ENCODE measurements around the gene CELF5.
A peak's percentile ranks its signal among the peaks of the same experiment; 100 is the strongest.
"Not testable (repeated sequence)": the region's sequence is repeated elsewhere in the genome, so short reads cannot be mapped to it uniquely, and the experiment has no call there.

Gene CELF5

DNA sequence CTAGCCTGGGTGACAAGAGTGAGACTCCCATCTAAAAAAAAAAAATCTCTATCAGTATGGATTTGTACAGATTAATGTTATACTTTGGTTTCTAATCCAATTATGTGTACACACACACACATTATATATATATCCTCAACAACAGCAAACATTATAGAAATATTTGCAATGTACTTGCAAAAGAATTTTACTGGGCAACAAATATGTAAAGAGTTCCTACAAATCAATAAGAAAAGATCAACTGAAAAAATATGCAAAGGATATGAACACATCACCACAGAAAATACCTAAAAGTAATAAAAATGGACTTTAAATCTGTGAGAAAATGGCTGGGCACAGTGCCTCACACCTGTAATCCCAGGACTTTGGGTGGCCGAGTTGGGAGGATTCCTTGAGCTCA, 101.0 kb downstream of the CELF5 start:
- DNase-seq: no peak

DNA sequence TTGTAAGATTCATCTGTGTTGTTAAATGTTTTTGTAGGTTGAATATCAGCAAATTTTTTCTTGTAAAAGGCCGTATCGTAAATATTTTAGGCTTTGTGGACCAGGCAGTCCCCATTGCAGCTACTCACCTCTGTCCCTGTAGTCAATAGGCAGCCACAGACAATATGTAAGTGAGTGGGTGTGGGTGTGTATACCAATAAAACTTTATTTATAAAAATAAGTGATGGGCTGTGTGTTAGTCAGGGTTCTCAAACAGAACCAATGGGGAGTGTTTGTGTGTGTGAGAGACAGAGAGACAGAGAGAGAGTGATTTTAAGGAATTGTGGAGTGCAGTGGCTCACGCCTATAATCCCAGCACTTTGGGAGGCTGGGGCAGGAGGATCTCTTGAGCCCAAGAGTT, 104.3 kb downstream of the CELF5 start:
- no peak for DNase-seq

DNA sequence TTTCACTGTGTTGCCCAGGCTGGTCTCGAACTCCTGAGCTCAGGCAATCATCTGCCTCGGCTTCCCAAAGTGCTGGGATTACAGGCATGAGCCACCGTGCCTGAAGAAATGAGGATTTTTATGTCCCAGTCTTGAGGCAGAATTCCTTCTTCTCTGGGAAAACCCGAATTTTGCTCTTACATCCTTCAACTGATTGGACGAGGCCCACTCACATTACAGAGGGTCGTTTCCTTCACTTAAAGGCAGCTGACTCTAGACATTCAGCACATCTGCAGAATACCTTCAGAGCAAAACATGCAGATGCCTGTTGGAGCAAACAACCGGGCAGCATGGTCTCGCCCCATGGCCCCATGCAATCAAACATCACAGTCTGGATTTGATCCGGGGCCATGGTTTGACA, 105.6 kb downstream of the CELF5 start:
- no peak for DNase-seq

DNA sequence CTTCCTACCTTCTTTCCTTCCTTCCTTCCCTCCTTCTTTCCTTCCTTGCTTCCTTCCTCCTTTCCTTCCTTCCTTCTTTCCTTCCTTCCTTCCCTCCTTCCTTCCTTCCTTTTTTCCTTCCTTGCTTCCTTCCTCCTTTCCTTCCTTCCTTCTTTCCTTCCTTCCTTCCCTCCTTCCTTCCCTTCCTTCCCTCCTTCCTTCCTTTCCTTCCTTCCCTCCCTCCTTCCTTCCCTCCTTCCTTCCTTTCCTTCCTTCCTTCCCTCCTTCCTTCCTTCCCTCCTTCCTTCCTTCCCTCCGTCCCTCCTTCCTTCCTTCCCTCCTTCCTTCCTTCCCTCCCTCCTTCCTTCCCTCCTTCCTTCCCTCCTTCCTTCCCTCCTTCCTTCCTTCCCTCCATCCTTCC, 107.8 kb downstream of the CELF5 start:
- DNase-seq: not testable (repeated sequence)

DNA sequence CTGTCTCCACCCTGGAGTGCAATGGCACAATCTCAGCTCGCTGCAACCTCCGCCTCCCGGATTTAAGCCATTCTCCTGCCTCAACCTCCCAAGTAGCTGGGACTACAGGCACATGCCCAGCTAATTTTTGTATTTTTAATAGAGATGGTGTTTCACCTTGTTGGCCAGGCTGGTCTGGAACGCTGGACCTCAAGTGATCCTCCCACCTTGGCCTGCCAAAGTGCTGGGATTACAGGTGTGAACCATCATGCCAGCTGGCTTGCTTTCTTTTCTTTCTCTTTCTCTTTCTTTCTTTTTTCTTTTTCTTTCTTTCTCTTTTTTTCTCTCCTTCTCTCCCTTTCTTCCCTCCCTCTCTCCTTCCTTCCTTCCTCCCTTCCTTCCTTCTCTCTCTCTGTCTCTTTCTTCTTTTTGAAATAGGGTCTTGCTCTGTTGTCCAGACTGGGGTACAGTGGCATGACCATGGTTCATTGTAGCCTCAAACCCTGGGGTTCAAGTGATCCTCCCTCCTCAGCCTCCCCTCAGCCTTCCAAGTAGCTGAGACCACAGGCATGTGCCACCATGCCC, 108.6 kb downstream of the CELF5 start:
- DNase-seq: no peak

DNA sequence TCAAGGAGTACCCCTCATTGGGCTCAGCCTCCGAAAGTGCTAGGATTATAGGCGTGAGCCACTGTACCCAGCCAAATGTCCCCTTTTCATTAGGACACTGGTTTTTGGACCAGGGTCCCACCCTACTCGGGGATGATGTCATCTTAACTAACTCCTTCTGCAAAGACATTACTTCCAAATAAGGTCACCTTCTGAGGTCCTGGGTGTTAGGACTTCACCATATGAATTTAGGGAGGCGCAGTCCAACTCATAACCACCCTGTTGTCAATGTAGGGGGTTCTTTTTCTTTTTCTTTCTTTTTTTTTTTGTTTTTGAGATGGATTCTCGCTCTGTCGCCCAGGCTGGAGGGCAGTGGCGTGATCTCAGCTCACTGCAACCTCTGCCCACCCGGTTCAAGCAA, 109.2 kb downstream of the CELF5 start:
- no peak for DNase-seq

DNA sequence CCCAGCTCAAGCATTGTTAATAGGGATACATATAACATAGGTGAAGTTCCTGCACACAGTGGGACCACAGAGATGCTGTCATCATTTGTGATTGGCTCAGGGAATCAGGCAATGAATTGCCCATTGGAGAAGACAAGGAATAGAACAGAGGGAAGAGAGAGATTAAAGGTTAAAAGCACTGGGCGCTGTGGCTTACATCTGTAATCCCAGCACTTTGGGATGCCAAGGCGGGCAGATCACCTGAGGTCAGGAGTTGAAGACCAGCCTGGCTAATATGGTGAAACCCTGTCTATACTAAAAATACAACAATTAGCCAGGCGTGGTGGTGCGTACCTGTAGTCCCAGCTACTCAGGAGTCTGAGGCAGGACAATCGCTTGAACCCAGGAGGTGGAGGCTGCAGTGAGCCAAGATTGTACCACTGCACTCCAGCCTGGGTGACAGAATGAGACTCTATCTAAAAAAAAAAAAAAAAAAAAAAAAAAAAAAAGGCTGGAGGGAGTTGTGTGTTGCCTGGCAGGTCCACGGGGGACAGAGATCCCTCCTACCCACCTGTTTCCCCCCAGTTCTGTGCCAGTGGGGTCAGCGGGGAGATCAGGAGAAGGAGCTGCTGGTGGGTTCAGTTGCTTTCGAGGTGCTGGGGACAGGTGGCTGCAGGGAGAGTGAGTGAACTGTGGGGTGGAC, 110.4 kb downstream of the CELF5 start:
- not testable (repeated sequence) for DNase-seq

DNA sequence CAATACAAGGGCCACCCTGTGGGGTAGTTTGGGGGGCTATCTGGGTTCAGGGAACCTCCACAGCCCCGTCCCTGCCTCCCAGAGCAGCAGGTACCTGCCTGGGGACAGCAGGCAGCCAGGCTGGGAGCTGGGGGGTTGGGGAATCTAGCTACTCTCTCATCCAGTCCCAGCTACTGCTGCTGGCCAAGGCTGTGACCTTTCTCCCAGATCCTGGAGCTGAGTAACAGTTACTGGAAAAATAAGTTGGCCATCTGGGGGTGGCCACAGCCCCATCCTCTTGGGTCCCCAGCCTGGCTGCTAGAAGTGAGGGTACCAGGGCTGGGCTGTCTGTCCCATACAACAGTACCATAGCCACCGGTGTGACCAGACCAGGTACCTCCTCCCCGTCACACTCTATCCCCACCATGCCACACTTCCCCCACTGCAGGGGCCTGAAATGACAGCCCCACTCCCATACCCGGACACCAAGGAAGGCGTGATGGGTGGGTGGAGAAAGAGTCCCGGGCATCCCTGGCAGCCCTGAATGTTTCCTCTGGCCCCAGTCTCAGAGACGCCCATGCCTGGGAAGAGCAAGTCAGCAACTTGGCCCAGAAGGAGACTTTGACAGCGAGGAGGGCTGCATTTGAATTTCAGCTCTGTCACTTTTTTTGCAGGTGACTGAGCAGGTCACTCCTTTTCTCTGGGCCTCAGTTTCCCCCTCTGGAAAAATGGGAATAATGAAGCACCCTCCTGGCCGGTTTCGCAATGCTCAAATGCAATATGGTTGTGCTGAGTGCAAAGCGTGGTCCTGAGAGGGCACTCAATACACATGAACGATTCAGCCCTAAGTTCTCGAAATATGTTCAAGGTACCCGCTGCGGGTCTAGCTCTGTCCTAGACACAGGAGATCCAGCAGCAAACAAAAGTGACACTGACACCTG, 111.2 kb downstream of the CELF5 start:
- DNase-seq: no peak

DNA sequence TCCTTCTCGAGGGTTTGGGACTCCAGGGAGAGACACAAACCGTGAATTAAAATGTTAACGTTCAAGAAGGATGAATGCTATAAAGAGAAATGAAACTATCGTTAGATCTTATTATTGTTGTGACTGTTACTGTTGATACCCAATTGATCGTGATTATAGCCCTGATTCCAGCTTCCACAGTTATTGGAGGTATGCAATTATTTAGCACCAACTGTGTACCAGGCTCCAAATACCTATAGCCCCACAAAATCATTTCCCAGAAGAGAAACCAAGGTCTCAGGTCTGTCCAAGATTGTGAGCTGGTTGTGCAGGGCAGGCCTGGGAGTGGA, 111.9 kb downstream of the CELF5 start:
- no peak for DNase-seq

DNA sequence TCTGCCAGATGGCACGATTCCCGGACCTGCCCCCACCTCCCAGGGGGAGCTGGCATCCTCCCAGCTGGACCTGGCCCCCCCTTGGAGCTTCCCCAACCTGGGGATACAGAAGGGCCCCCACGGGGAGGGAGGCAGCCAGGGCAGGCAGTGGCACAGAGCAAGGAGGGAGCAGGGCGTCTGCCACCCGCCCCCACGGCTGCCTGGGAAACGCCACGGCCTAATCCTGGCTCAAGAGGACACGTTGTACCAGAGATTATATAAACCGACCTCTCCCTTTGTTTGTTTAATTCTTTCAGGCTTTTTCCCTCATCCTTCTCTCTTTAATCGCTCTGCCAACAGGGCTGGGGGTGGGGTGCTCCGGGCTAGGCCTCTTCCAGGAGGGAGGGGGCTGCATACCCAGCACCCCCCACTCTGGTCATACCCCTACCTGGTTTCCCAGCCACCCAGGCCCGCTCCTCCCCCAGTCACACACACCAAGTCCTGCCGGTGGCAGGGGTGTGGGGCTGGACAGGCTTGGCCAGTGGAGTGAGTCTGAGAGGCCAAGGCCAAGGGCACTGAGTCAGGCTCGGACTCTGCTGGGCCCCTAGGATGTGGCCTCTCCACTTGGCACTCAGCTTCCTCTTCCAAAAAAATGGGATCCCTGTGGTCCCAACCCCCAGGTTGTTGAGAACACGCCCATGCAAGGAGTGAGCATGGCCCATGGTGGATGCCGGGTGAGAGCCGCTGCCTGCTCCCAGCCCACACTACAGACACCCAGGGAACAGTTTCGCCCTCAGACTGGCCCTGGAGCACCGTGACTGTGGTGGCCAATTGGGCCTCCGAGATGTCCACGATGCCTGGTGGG, 112.4 kb downstream of the CELF5 start:
- DNase-seq: no peak

DNA sequence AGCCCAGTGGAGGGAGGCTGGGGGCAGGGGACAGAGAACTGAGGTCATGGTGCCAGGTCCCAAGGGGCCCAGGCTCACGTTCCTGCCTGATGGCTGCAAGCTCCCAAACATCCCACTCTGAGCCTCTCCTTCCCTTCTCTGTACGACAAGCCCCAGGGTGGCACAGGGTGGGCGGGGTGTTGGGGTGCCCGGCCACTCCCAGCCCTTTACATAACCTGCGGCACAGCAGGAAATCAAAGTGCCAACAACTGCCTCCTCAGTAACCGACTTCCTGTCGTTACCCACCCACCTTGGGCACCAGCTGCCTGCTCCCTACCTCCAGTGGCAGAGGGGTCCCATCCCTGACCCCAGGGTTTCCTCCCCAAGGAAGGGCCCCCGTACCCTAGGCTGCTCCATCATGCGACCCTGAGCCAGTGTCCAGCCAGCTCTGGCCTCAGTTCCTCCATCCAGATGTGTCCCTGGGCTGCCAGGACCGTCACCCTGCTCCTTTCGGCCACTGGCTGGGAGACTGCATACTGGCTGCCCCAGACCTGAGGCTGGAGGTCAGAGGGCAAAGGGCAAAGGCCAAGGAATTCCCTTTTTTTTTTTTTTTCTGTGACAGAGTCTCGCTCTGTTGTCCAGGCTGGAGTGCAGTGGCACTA, 114.2 kb downstream of the CELF5 start:
- peak; percentile 44 to 55 for DNase-seq

DNA sequence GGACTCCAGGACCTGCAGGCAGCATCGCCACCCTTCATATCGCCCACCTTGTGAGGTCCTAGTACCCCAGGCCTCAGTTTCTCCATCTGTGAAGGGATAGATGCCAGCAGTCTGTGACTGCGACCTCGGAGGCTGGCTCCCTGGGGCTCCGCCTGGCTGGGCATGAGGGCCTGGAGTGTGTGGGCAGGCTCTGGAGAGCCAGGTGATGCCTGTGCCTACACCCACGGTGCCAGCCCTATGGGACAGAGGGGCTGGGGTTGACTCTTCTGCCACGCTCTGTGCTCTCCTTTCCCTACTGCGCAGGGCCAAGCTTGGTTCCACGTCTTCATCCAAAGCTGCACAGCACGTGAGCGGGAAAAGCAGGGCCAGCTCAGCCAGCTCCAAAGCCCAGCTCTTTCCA, 115.9 kb downstream of the CELF5 start:
- DNase-seq: no peak

DNA sequence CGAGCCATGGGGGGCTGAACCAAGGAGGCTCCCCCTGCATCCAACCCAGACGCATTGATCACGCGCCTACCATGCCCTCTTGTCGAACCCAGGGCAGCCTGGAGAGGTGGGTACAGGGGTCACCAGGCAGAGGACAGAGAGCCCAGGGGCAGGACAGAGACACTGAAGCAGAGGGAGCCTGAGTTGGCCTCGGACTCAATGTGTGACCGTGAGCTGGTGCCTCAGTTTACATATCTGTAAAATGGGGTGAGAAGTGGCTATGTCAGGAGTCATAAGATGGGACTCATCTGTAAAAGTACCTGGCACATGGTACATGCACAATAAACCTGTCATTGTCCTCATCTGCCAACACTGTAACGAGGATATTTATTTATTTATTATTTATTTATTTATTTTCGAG, 117.8 kb downstream of the CELF5 start:
- no peak for DNase-seq

DNA sequence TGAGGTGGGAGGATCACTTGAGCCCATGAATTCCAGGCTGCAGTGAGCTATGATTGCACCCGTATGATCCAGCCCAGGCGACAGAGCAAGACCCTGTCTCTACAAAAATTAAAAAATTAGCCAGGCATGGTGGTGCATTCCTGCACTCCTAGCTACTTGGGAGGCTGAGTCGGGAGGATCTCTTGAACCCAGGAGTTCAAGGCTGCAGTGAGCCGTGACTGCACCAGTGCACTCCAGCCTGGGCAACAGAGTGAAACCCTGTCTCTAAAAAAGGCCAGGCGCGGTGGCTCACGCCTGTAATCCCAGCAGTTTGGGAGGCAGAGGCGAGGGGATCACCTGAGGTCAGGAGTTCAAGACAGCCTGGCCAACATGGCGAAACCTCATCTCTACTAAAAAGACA, 118.5 kb downstream of the CELF5 start:
- not testable (repeated sequence) for DNase-seq

DNA sequence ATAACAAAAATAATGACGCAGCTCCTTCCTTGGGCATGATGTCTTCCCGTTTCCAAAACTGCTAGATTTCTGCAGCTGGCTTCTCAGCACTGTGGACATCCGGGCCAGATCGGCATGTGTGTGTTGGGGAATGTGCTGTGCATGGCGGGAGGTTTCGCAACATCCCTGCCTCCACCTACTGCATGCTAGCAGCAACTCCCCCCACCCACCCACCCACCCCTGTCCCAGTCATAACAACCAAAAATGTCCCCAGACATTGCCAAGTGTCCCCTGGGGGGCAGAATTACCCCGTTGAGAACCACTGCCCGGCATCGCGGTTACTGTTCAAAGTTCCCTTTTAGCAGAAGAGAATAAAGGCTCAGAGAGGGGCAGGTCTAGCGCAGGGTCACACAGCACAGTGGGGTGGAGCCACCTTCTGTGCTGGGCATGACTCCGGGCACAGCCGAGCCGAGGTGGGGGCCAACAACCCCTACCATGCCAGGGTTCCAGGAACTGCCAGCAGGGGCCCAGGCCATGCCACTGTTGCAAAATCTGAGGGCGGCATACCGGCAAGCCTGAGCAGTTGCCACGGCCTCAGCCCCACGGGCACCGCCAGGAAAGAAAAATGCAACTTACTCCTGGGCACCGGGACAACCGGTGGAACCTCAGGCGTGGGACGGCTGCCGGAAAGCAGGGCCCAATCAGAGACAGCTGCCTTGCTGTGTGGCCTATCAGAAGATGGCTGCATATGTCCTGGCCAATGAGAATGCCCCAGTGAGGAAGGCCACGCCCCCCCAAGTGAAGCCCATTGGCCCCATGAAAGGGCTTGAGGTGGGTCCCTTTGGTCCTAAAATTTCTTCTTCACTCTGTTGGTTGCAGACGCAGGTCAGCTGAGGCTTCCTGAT, 119.4 kb downstream of the CELF5 start:
- peak; percentile 54 to 61 for DNase-seq

DNA sequence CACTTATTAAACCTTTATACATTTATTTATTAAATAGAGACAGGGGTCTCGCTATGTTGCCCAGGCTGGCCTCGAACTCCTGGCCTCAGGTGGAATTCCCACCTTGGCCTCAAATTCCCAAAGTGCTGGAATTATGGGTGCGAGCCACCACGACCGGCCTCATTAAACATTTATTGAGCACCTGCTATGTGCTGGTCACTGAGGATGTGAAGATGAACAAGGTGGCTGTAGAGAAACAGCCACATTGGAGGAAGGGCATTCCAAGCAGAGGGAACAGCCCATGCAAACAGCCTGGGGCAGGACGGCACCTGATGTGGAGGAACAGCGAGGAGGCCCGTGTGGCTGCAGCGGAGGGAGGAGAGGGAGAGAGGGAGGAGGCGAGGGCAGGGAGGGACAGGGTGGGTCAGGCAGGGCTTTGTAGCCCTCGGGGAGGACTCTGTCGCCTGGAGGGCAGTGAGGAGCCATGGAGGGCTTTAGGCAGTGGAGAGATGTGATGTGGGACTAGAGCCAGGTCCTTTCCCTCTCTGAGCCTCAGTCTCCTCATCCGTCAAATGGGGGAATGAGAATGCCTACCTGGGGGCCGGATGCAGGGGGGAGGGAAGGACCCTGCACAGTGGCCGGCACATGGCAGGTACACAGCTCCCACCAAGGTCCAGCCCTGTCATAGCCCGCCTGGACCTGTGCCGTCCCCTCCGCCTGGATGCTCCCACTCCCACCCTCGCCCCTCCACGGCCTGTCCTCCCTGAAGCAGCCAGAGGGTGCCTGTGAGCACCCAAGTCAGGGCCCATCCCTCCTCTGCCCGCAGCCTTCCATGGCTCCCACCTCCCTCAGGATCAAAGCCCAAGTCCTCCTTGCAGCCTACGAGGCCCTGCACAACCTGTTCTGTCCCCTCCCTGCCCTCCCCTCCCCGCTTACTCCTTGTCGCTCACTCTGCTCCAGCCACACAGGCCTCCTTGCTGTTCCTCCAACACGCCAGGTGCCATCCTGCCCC, 120.4 kb downstream of the CELF5 start:
- DNase-seq: no peak

DNA sequence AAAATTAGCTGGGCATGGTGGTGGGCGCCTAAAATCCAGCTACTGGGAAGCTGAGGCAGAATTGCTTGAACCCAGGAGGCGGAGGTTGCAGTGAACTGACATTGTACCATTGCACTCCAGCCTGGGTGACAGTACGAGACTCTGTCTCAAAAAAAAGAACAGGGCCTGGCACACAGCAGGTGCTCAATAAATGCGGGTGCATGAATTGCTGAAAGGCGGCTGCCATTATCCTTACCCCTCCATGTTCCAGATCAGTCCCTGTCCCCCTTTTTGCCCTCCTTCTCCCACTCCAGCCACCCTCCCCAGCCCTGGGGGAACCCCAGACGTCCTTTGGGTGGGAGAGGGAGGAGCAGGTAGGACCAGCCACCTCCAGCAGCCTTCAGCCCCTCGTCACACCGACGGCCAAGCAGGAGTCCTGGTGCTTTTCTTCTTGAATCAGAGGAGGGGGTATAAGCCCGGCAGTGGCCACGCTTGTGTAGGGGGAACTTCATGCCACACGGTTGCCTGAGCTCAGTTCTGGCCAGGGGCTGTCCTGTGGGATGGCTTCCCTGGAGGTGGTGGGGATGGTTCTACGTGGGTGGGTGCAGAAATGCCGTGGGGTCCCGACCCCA, 121.5 kb downstream of the CELF5 start:
- DNase-seq: no peak

All from activated CD4-positive, alpha-beta T cell treated with anti-CD3 and anti-CD28 coated beads, Interleukin-2, amount 50 U/mL, for 48 hours (primary cell).